ENCODE data around the gene AMER3. TPM values are rescaled to one million over a fixed set of nuclear protein-coding genes. Genes with fewer than 3 reads are reported as not detected.

Gene AMER3
- total and polyA plus RNA-seq, 2 of the 8 experiments (the other 6 are each of a cell fraction or from before 2014, with no cell fraction given), result 0.15 to 0.19 TPM

DNA sequence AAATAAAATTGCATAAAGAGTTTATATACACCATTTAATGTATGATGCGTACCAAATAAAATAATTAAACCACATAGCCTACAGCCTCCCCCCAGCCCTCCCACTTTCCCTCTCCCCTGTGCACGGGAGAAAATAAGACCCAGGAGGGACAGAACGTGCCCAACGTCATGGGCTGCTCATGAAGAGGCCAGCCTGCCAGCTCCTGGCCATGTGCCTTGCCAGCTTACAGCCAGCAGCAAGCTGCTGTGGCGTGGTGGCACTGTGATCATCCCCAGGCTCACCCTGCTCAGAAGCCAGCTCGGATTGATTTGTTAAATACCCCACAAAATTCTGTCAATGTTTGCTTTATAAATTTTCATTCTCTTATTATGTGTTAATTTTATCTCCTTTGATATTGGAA lies 18.9 kb upstream of the AMER3 start:
- Histone ChIP-seq H3K27ac (ENCODE audit: low read depth, low read length) (no peak overlapping the region), H4K91ac (replicated peaks; ENCODE audit: insufficient read length, low read length) (no peak overlapping the region), H4K20me1 (replicated peaks in 1 of 2; ENCODE audit: control insufficient read depth in 1 of 2, insufficient read depth in 2 of 2, low read length in 2 of 2) (peaks cover 0 to 1% of the 10 kb centered on the region in 2 experiments), H2BK20ac (ENCODE audit: low read length) (no peak overlapping the region), H2BK120ac (replicated peaks; ENCODE audit: low read depth, low read length) (no peak overlapping the region), H3K23me2 (ENCODE audit: low read depth, low read length) (no peaks in the 10 kb centered on the region), H3K14ac (ENCODE audit: insufficient read length) (no peak overlapping the region), H3K23ac (ENCODE audit: insufficient read length) (no peak overlapping the region), H2AFZ (ENCODE audit: low read length) (no peak overlapping the region), H3K79me2 (ENCODE audit: control insufficient read depth in 1 of 2, insufficient read depth in 2 of 2, low read length in 2 of 2) (no peaks in the 10 kb centered on the region), H4K8ac (ENCODE audit: extremely low read depth, insufficient read depth, low read length) (peak overlapping the region; percentile 25; the same call in 1 of the 2 replicates), H2BK15ac (ENCODE audit: low read length) (no peak overlapping the region), H3K27me3 (replicated peaks in 1 of 4; ENCODE audit: control insufficient read depth in 3 of 4, extremely low read depth in 1 of 4, insufficient read depth in 3 of 4, low read length in 3 of 4) (no peaks in the 10 kb centered on the region), H2BK5ac (ENCODE audit: low read depth, low read length) (no peak overlapping the region), H3K36me3 (ENCODE audit: control insufficient read depth in 2 of 4, insufficient read depth in 4 of 4, low read length in 3 of 4) (no peaks in the 10 kb centered on the region), H3K4ac (replicated peaks; ENCODE audit: insufficient read length, low read depth, low read length) (no peak overlapping the region), H3K4me2 (ENCODE audit: insufficient read depth in 1 of 2, low read depth in 2 of 2, low read length in 2 of 2) (no peak overlapping the region), H3K9ac (replicated peaks in 1 of 4; ENCODE audit: extremely low read depth in 1 of 4, low read depth in 3 of 4, low read length in 3 of 4) (no peak overlapping the region), H3K56ac (replicated peaks; ENCODE audit: insufficient read length, low read depth, low read length) (no peak overlapping the region), H3K79me1 (ENCODE audit: low read depth, low read length) (no peaks in the 10 kb centered on the region), H2AK5ac (ENCODE audit: low read depth, low read length) (no peak overlapping the region), H3K4me3 (ENCODE audit: extremely low read depth in 1 of 4, insufficient read depth in 2 of 4, low read depth in 3 of 4, low read length in 4 of 4) (no peak overlapping the region), H3K18ac (ENCODE audit: extremely low read depth, low read length) (no peak overlapping the region), H2BK12ac (ENCODE audit: low read depth, low read length) (no peak overlapping the region), H4K5ac (ENCODE audit: insufficient read length, low read depth, low read length) (no peak overlapping the region), H3K4me1 (replicated peaks in 1 of 4; ENCODE audit: control insufficient read depth in 3 of 4, insufficient read depth in 4 of 4, low read length in 3 of 4) (no peaks in the 10 kb centered on the region), H3K9me3 (ENCODE audit: insufficient read depth in 2 of 2, low read depth in 1 of 2, low read length in 1 of 2) (no peaks in the 10 kb centered on the region)
- WGBS, 2 experiments (ENCODE audit: extremely low coverage in 1 of 2, insufficient coverage in 1 of 2, insufficient read length in 1 of 2, insufficient replicate concordance in 2 of 2, low coverage in 1 of 2, low lambda C conversion rate in 2 of 2, missing lambda C conversion rate in 1 of 2), result 81% methylated on average over 6 of the region's 6 CpGs; no CpG with 5 or more reads in 1 of the 2 experiments
- TF ChIP-seq MAFK (IDR thresholded peaks at IDR 0.05; ENCODE audit: low read depth, low read length) (no peak), SRF (IDR thresholded peaks at IDR 0.05; ENCODE audit: low read depth, low read length) (no peak), KDM1A (IDR thresholded peaks at IDR 0.05; ENCODE audit: borderline replicate concordance, low read length) (no peak), CHD2 (IDR thresholded peaks at IDR 0.05; ENCODE audit: low read length) (no peak), PHF8 (conservative IDR thresholded peaks at IDR 0.05; ENCODE audit: low read depth, low read length) (no peak), YY1 (IDR thresholded peaks at IDR 0.05; ENCODE audit: low read depth, low read length) (no peak), HDAC6 (IDR thresholded peaks at IDR 0.05; ENCODE audit: low read depth, low read length) (no peak), TAF7 (optimal IDR thresholded peaks at IDR 0.05; ENCODE audit: borderline replicate concordance, low read depth, low read length) (no peak), CTBP2 (IDR thresholded peaks at IDR 0.05; ENCODE audit: borderline replicate concordance, insufficient read depth, insufficient read length, low read length) (no peak), TEAD4 (IDR thresholded peaks at IDR 0.05; ENCODE audit: low read depth, low read length) (no peak)
- TF ChIP-seq, protein P1, sequence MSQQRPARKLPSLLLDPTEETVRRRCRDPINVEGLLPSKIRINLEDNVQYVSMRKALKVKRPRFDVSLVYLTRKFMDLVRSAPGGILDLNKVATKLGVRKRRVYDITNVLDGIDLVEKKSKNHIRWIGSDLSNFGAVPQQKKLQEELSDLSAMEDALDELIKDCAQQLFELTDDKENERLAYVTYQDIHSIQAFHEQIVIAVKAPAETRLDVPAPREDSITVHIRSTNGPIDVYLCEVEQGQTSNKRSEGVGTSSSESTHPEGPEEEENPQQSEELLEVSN (IDR thresholded peaks at IDR 0.05), result no peak
- TF ChIP-seq, protein P2, sequence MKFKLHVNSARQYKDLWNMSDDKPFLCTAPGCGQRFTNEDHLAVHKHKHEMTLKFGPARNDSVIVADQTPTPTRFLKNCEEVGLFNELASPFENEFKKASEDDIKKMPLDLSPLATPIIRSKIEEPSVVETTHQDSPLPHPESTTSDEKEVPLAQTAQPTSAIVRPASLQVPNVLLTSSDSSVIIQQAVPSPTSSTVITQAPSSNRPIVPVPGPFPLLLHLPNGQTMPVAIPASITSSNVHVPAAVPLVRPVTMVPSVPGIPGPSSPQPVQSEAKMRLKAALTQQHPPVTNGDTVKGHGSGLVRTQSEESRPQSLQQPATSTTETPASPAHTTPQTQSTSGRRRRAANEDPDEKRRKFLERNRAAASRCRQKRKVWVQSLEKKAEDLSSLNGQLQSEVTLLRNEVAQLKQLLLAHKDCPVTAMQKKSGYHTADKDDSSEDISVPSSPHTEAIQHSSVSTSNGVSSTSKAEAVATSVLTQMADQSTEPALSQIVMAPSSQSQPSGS (IDR thresholded peaks at IDR 0.05; ENCODE audit: low read length), result no peak
- DNase-seq (ENCODE audit: low read depth in 1 of 2, low spot score in 2 of 2), result no peak
- FAIRE-seq, result no peak
- ChIA-PET CTCF (ENCODE audit: partially characterized antibody) (interaction anchor here (0.6 to 1.8 kb wide), 3 partner anchors 59 to 345 kb away, joined by 3 to 5 read pairs (median 4); no protein-coding TSS in a partner anchor), POLR2A (ENCODE audit: partially characterized antibody) (no interaction called here)

Measured in H1 (cell line).